ENCODE measurements around the gene KLHL35.

GRCh38 chr11:75474240-75474639 lies 41.2 kb upstream of the KLHL35 start:
- TF ChIP-seq EZH2 (IDR thresholded peaks at IDR 0.05; ENCODE audit: insufficient read depth, poor library complexity, severe bottlenecking): no peak
- TF ChIP-seq EZH2phosphoT487 (IDR thresholded peaks at IDR 0.05; ENCODE audit: insufficient read depth, low read depth): no peak

All from GM23248 (cell line).